ENCODE data around the gene MYO1A. TPM values are rescaled to one million over a fixed set of nuclear protein-coding genes. Genes with fewer than 3 reads are reported as not detected.

Gene MYO1A
- polyA plus RNA-seq, 3 donors = 0.08 to 1.5 (median 0.11) TPM

- 0 to 1% (median 0%) methylated on average over 38 to 93 of the region's 94 CpGs for WGBS, 3 donors
- H3K27ac ChIP-seq (ENCODE audit: low read depth, low read length) = no peak within 1 kb of the TSS
Observed at GRCh38 chr12:57005980-57006808, 43.7 kb downstream of the MYO1A start, which contains the start of gene ZBTB39. Gene ZBTB39, minus strand, starts transcription at chr12:57006546. Its CDS starts 1,629 bp downstream, at chr12:57004917.

GRCh38 chr12:57004651-57005050 is 45.3 kb downstream of the MYO1A start:
- 83 to 88% (median 84%) methylated on average over 6 of the region's 6 CpGs for WGBS, 3 donors
- H3K27ac ChIP-seq (ENCODE audit: low read depth, low read length) = no peak overlapping the region

GRCh38 chr12:57003395-57003794 is 46.5 kb downstream of the MYO1A start:
- H3K27ac ChIP-seq (ENCODE audit: low read depth, low read length) = no peak overlapping the region
- WGBS, 3 donors = 92 to 94% (median 94%) methylated on average over 13 of the region's 13 CpGs

- WGBS, 3 donors = 30 to 38% (median 33%) methylated on average over 13 of the region's 13 CpGs
Observed at GRCh38 chr12:57001448-57001906, 48.5 kb downstream of the MYO1A start.

GRCh38 chr12:57000393-57000792 is 49.5 kb downstream of the MYO1A start:
- H3K27ac ChIP-seq (ENCODE audit: low read depth, low read length) = no peak overlapping the region
- WGBS, 3 donors = 53 to 95% (median 76%) methylated on average over 1 of the region's 1 CpG

More at GRCh38 chr12:57001448-57001906, 48.5 kb downstream of the MYO1A start:
- no peak overlapping the region for H3K27ac ChIP-seq (ENCODE audit: low read depth, low read length)

GRCh38 chr12:56999456-56999855 is 50.5 kb downstream of the MYO1A start:
- WGBS, 3 donors = 86 to 89% (median 89%) methylated on average over 4 of the region's 4 CpGs
- no peak overlapping the region for H3K27ac ChIP-seq (ENCODE audit: low read depth, low read length)

GRCh38 chr12:56998981-56999380 is 50.9 kb downstream of the MYO1A start:
- 69 to 78% (median 69%) methylated on average over 4 of the region's 4 CpGs for WGBS, 3 donors
- H3K27ac ChIP-seq (ENCODE audit: low read depth, low read length) = no peak overlapping the region

- 88 to 94% (median 89%) methylated on average over 6 of the region's 6 CpGs for WGBS, 3 donors
- H3K27ac ChIP-seq (ENCODE audit: low read depth, low read length) = no peak overlapping the region
Observed at GRCh38 chr12:56998316-56998715, 51.6 kb downstream of the MYO1A start.

GRCh38 chr12:56996793-56997545 is 53.0 kb downstream of the MYO1A start:
- H3K27ac ChIP-seq (ENCODE audit: low read depth, low read length) = no peak overlapping the region
- 65 to 71% (median 69%) methylated on average over 12 of the region's 12 CpGs for WGBS, 3 donors

- WGBS, 3 donors = 92 to 98% (median 93%) methylated on average over 7 to 11 of the region's 11 CpGs
Observed at GRCh38 chr12:56995930-56996496, 53.9 kb downstream of the MYO1A start.

GRCh38 chr12:56995201-56995929 is 54.6 kb downstream of the MYO1A start:
- 88 to 95% (median 90%) methylated on average over 26 of the region's 26 CpGs for WGBS, 3 donors
- H3K27ac ChIP-seq (ENCODE audit: low read depth, low read length) = no peak overlapping the region

More at GRCh38 chr12:56995930-56996496, 53.9 kb downstream of the MYO1A start:
- H3K27ac ChIP-seq (ENCODE audit: low read depth, low read length) = no peak overlapping the region

- WGBS, 3 donors = 65 to 80% (median 75%) methylated on average over 10 of the region's 10 CpGs
- H3K27ac ChIP-seq (ENCODE audit: low read depth, low read length) = no peak overlapping the region
Observed at GRCh38 chr12:56994231-56994746, 55.6 kb downstream of the MYO1A start.

GRCh38 chr12:56993346-56993745 is 56.6 kb downstream of the MYO1A start:
- H3K27ac ChIP-seq (ENCODE audit: low read depth, low read length) = no peak overlapping the region
- 58 to 71% (median 64%) methylated on average over 10 of the region's 10 CpGs for WGBS, 3 donors

- 51 to 76% (median 56%) methylated on average over 8 of the region's 8 CpGs for WGBS, 3 donors
- H3K27ac ChIP-seq (ENCODE audit: low read depth, low read length) = no peak overlapping the region
Observed at GRCh38 chr12:56991319-56992246, 58.3 kb downstream of the MYO1A start.

GRCh38 chr12:56990648-56991318 is 59.1 kb downstream of the MYO1A start:
- WGBS, 3 donors = 33 to 49% (median 33%) methylated on average over 7 of the region's 7 CpGs
- no peak overlapping the region for H3K27ac ChIP-seq (ENCODE audit: low read depth, low read length)

GRCh38 chr12:56989861-56990610 is 59.9 kb downstream of the MYO1A start:
- 71 to 79% (median 74%) methylated on average over 7 of the region's 7 CpGs for WGBS, 3 donors
- H3K27ac ChIP-seq (ENCODE audit: low read depth, low read length) = no peak overlapping the region

Data from adipose tissue (tissue), 3 donors.